Umbilical cord (tissue), 2 donors: ENCODE data around the gene WNT5B. TPM values are rescaled to one million over a fixed set of nuclear protein-coding genes. Genes with fewer than 3 reads are reported as not detected.
"Not testable (repeated sequence)": the region's sequence is repeated elsewhere in the genome, so short reads cannot be mapped to it uniquely, and the experiment has no call there.

Source experiments
- DNase-seq: peaks from one replicate; pipeline ENCODE4 v3.0.0-alpha.2; 2015; ENCODE audit warnings: low spot score
- total RNA-seq: library from RNA; depleted of rRNA; stranded (reverse); fragments of >200 nt; gene quantifications from one replicate; pipeline ENCODE4 v1.2.3, GENCODE V29; 2014; ENCODE audit warnings: low replicate concordance; ENCODE audit not compliant: insufficient read depth

Gene WNT5B
- total RNA-seq, 1 donor from 2014 or later, result 101 TPM

- no peak for DNase-seq
Measured at GRCh38 chr12:1598757-1599156, 30.3 kb upstream of the WNT5B start.

GRCh38 chr12:1602706-1603105, 26.3 kb upstream of the WNT5B start:
- DNase-seq, result not testable (repeated sequence)

GRCh38 chr12:1603269-1603993, 25.6 kb upstream of the WNT5B start:
- DNase-seq, result peak; percentile 66

- no peak for DNase-seq
Measured at GRCh38 chr12:1604464-1604863, 24.6 kb upstream of the WNT5B start.

GRCh38 chr12:1605129-1606020, 23.7 kb upstream of the WNT5B start:
- DNase-seq, result peak; percentile 96

- no peak for DNase-seq
Measured at GRCh38 chr12:1606021-1606622, 22.9 kb upstream of the WNT5B start.

GRCh38 chr12:1607940-1608712, 20.9 kb upstream of the WNT5B start:
- DNase-seq, result no peak

GRCh38 chr12:1608713-1609119, 20.3 kb upstream of the WNT5B start:
- no peak for DNase-seq

- DNase-seq, result no peak
Measured at GRCh38 chr12:1610072-1610643, 18.9 kb upstream of the WNT5B start.

GRCh38 chr12:1611803-1612572, 17.0 kb upstream of the WNT5B start:
- DNase-seq, result no peak

GRCh38 chr12:1613860-1614259, 15.2 kb upstream of the WNT5B start:
- no peak for DNase-seq

- no peak for DNase-seq
Measured at GRCh38 chr12:1614360-1614759, 14.7 kb upstream of the WNT5B start.

- DNase-seq, result no peak
Measured at GRCh38 chr12:1616233-1617066, 12.6 kb upstream of the WNT5B start.

GRCh38 chr12:1618489-1618888, 10.5 kb upstream of the WNT5B start:
- DNase-seq, result no peak

GRCh38 chr12:1619159-1619558, 9.9 kb upstream of the WNT5B start:
- no peak for DNase-seq

- peak; percentile 46 for DNase-seq
Measured at GRCh38 chr12:1619587-1619986, 9.4 kb upstream of the WNT5B start.

GRCh38 chr12:1620092-1620491, 8.9 kb upstream of the WNT5B start:
- DNase-seq, result no peak

- no peak for DNase-seq
Measured at GRCh38 chr12:1622406-1622805, 6.6 kb upstream of the WNT5B start.

GRCh38 chr12:1629338-1630132, 504 bp downstream of the WNT5B start:
- no peak for DNase-seq
